Measurements from ENCODE around the gene PDPN.

GRCh38 chr1:13581446-13581845 lies 2.2 kb upstream of the PDPN start:
- TF ChIP-seq POLR2A (IDR thresholded peaks at IDR 0.05), result no peak
- TF ChIP-seq, protein P1, sequence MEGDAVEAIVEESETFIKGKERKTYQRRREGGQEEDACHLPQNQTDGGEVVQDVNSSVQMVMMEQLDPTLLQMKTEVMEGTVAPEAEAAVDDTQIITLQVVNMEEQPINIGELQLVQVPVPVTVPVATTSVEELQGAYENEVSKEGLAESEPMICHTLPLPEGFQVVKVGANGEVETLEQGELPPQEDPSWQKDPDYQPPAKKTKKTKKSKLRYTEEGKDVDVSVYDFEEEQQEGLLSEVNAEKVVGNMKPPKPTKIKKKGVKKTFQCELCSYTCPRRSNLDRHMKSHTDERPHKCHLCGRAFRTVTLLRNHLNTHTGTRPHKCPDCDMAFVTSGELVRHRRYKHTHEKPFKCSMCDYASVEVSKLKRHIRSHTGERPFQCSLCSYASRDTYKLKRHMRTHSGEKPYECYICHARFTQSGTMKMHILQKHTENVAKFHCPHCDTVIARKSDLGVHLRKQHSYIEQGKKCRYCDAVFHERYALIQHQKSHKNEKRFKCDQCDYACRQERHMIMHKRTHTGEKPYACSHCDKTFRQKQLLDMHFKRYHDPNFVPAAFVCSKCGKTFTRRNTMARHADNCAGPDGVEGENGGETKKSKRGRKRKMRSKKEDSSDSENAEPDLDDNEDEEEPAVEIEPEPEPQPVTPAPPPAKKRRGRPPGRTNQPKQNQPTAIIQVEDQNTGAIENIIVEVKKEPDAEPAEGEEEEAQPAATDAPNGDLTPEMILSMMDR (IDR thresholded peaks at IDR 0.05), result no peak
